COR-L47 (cell line): ENCODE results near the gene GDAP1L1.
"Not testable (repeated sequence)": the region's sequence is repeated elsewhere in the genome, so short reads cannot be mapped to it uniquely, and the experiment has no call there.

Experiments used
- DNase-seq: peaks from one replicate; lab custom pipeline; 2025; lab: John Stamatoyannopoulos, UW

Gene GDAP1L1

GRCh38 chr20:44302736-44303135 is 55.6 kb downstream of the GDAP1L1 start:
- no peak for DNase-seq

GRCh38 chr20:44304383-44304782 is 57.3 kb downstream of the GDAP1L1 start:
- no peak for DNase-seq

GRCh38 chr20:44306927-44307326 is 59.8 kb downstream of the GDAP1L1 start:
- no peak for DNase-seq

GRCh38 chr20:44309763-44310663 is 62.9 kb downstream of the GDAP1L1 start:
- no peak for DNase-seq

- DNase-seq, result peak; percentile 90
Observed at GRCh38 chr20:44310664-44311639, 63.8 kb downstream of the GDAP1L1 start, which contains the start of gene FITM2. Gene FITM2, minus strand, starts transcription at chr20:44311202. Its CDS starts 54 bp downstream, at chr20:44311148.

- DNase-seq, result no peak
Observed at GRCh38 chr20:44314870-44315269, 67.8 kb downstream of the GDAP1L1 start.

- DNase-seq, result no peak
Observed at GRCh38 chr20:44319839-44320422, 72.8 kb downstream of the GDAP1L1 start.

- peak; percentile 60 for DNase-seq
Observed at GRCh38 chr20:44324343-44324742, 77.2 kb downstream of the GDAP1L1 start.

- no peak for DNase-seq
Observed at GRCh38 chr20:44326391-44327159, 79.5 kb downstream of the GDAP1L1 start.

- not testable (repeated sequence) for DNase-seq
Observed at GRCh38 chr20:44327748-44328147, 80.6 kb downstream of the GDAP1L1 start.

GRCh38 chr20:44328428-44328827 is 81.3 kb downstream of the GDAP1L1 start:
- no peak for DNase-seq
